ENCODE results near the gene SLC19A2. TPM values are rescaled to one million over a fixed set of nuclear protein-coding genes. Genes with fewer than 3 reads are reported as not detected.

SLC19A2 gene
- polyA plus RNA-seq, 1 of the 3 experiments (the other 2 are of a cell fraction): 3.4 TPM

DNA sequence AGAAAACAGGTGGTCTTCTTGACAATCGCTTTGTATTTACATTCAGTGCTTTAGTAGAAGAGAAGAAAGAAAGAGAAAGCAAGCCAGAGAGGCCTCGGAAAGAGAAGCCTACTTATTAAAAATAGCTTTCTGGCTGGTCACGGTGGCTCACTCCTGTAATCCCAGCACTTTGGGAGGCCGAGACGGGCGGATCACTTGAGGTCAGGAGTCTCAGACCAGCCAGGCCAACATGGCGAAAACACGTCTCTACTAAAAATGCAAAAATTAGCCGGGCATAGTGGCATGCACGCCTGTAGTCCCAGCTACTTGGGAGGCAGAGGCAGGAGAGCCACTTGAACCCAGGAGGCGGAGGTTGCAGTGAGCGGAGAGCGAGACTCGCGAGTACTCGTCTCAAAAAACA, 1.8 kb upstream of the SLC19A2 start:
- TF ChIP-seq, protein P1, sequence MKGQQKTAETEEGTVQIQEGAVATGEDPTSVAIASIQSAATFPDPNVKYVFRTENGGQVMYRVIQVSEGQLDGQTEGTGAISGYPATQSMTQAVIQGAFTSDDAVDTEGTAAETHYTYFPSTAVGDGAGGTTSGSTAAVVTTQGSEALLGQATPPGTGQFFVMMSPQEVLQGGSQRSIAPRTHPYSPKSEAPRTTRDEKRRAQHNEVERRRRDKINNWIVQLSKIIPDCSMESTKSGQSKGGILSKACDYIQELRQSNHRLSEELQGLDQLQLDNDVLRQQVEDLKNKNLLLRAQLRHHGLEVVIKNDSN (IDR thresholded peaks at IDR 0.05; ENCODE audit: borderline replicate concordance, low read depth): no peak
- TF ChIP-seq, protein P2, sequence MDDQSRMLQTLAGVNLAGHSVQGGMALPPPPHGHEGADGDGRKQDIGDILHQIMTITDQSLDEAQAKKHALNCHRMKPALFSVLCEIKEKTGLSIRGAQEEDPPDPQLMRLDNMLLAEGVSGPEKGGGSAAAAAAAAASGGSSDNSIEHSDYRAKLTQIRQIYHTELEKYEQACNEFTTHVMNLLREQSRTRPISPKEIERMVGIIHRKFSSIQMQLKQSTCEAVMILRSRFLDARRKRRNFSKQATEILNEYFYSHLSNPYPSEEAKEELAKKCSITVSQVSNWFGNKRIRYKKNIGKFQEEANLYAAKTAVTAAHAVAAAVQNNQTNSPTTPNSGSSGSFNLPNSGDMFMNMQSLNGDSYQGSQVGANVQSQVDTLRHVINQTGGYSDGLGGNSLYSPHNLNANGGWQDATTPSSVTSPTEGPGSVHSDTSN (IDR thresholded peaks at IDR 0.05): no peak
- TF ChIP-seq GABPA (IDR thresholded peaks at IDR 0.05; ENCODE audit: low read depth): no peak
- TF ChIP-seq CHD2 (IDR thresholded peaks at IDR 0.05; ENCODE audit: low read length, partially characterized antibody): no peak
- TF ChIP-seq POLR2AphosphoS5 (IDR thresholded peaks at IDR 0.05; ENCODE audit: low read depth, low read length): no peak
- no peak for TF ChIP-seq NFIC (IDR thresholded peaks at IDR 0.05; ENCODE audit: borderline replicate concordance)
- no peak for TF ChIP-seq FOXM1 (IDR thresholded peaks at IDR 0.05; ENCODE audit: low read depth)
- TF ChIP-seq FOSL2 (IDR thresholded peaks at IDR 0.05; ENCODE audit: borderline replicate concordance, low read depth): no peak
- no peaks in the 10 kb centered on the region for H3K9me3 ChIP-seq
- no peaks in the 10 kb centered on the region for H3K27me3 ChIP-seq (ENCODE audit: insufficient read depth)
- H3F3A ChIP-seq (replicated peaks; ENCODE audit: insufficient read depth): peaks cover 14% of the 10 kb centered on the region
- 97% methylated on average over 16 of the region's 16 CpGs for WGBS (ENCODE audit: low lambda C conversion rate)
- H4K20me1 ChIP-seq (ENCODE audit: insufficient read depth): no peaks in the 10 kb centered on the region
- ChIA-PET CTCF (no interaction called here), POLR2A (no interaction called here)
- peaks cover 25% of the 10 kb centered on the region; the same call in 1 of the 2 replicates for H3K79me2 ChIP-seq (ENCODE audit: insufficient read depth)
- no peaks in the 10 kb centered on the region for H3K36me3 ChIP-seq (replicated peaks in 1 of 2; ENCODE audit: control insufficient read depth in 1 of 2, insufficient read depth in 2 of 2, low read length in 1 of 2)
- H3K9me2 ChIP-seq: no peaks in the 10 kb centered on the region
- peaks cover 10 to 31% of the 10 kb centered on the region in 2 experiments for H3K4me1 ChIP-seq (ENCODE audit: control insufficient read depth in 1 of 2, insufficient read depth in 2 of 2, low read depth in 1 of 2, low read length in 1 of 2)
- DNase-seq: no peak
- peak overlapping the region; percentile 92; the same call in 1 of the 2 replicates for H3K4me2 ChIP-seq
- no peak overlapping the region for H3K4me3 ChIP-seq (ENCODE audit: low read depth in 2 of 2, low read length in 1 of 2)
- no peak overlapping the region for H2AFZ ChIP-seq (ENCODE audit: low read depth)
- H3K27ac ChIP-seq (ENCODE audit: low read depth in 2 of 2, low read length in 1 of 2): no peak overlapping the region
- no peak overlapping the region for H3K9ac ChIP-seq

DNA sequence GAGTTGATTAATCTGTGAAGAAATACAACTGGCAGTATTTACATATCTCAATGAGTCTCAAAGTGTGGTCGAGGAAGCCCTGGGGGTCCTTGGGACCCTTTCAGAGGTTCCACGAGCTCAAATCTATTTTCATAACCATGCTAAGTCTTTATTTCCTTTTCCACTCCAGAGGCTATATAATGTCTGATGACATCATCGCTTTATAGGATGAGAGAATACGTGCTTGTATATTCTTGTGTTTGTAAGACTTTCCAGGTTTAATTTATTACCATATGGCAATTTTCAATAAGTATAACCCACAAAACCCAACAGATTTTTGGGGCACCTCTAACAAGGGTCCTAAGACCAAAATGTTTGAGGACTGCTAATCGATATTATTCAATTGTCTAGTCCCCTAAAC, 1.4 kb upstream of the SLC19A2 start:
- Histone ChIP-seq H3K27ac (ENCODE audit: low read depth in 2 of 2, low read length in 1 of 2) (peak overlapping the region; percentile 92 to 96), H2AFZ (ENCODE audit: low read depth) (peak overlapping the region; percentile 91), H3K27me3 (ENCODE audit: insufficient read depth) (no peaks in the 10 kb centered on the region), H3F3A (replicated peaks; ENCODE audit: insufficient read depth) (peaks cover 14% of the 10 kb centered on the region), H3K36me3 (replicated peaks in 1 of 2; ENCODE audit: control insufficient read depth in 1 of 2, insufficient read depth in 2 of 2, low read length in 1 of 2) (no peaks in the 10 kb centered on the region), H3K9me3 (no peaks in the 10 kb centered on the region), H3K4me3 (ENCODE audit: low read depth in 2 of 2, low read length in 1 of 2) (no peak overlapping the region), H4K20me1 (ENCODE audit: insufficient read depth) (no peaks in the 10 kb centered on the region), H3K9ac (peak overlapping the region; percentile 86; the same call in 1 of the 2 replicates), H3K4me1 (ENCODE audit: control insufficient read depth in 1 of 2, insufficient read depth in 2 of 2, low read depth in 1 of 2, low read length in 1 of 2) (peaks cover 10 to 31% of the 10 kb centered on the region in 2 experiments), H3K79me2 (ENCODE audit: insufficient read depth) (peaks cover 29% of the 10 kb centered on the region; the same call in 1 of the 2 replicates), H3K9me2 (no peaks in the 10 kb centered on the region), H3K4me2 (peak overlapping the region; percentile 92)
- ChIA-PET POLR2A (interaction anchor here (0.7 kb wide), 1 partner anchor 1044 kb away, joined by 3 read pairs; no protein-coding TSS in a partner anchor), CTCF (interaction anchor here (1.3 kb wide), 1 partner anchor 22 kb away, joined by 4 read pairs; no protein-coding TSS in a partner anchor)
- no peak for DNase-seq
- 92% methylated on average over 5 of the region's 5 CpGs for WGBS (ENCODE audit: low lambda C conversion rate)
- TF ChIP-seq, protein P1 (IDR thresholded peaks at IDR 0.05; ENCODE audit: borderline replicate concordance, low read depth): no peak
- TF ChIP-seq CHD2 (IDR thresholded peaks at IDR 0.05; ENCODE audit: low read length, partially characterized antibody) (no peak), SMC3 (IDR thresholded peaks at IDR 0.05; ENCODE audit: low read depth, low read length) (no peak), RCOR1 (IDR thresholded peaks at IDR 0.05; ENCODE audit: low read length) (no peak), GABPA (IDR thresholded peaks at IDR 0.05; ENCODE audit: low read depth) (no peak), JUND (IDR thresholded peaks at IDR 0.05) (no peak), GATA2 (CRISPR knock-in tag; IDR thresholded peaks at IDR 0.05) (no peak), FOXJ3 (CRISPR knock-in tag; IDR thresholded peaks at IDR 0.05) (no peak), RXRA (IDR thresholded peaks at IDR 0.05; ENCODE audit: borderline replicate concordance, low read depth) (no peak), TCF12 (IDR thresholded peaks at IDR 0.05) (no peak), EP300 (IDR thresholded peaks at IDR 0.05; ENCODE audit: borderline replicate concordance in 1 of 2, low read depth in 1 of 2, low read length in 1 of 2) (no peak), NFIC (IDR thresholded peaks at IDR 0.05; ENCODE audit: borderline replicate concordance) (no peak)
- TF ChIP-seq, protein P2 (IDR thresholded peaks at IDR 0.05): no peak
- TF ChIP-seq, protein P3, sequence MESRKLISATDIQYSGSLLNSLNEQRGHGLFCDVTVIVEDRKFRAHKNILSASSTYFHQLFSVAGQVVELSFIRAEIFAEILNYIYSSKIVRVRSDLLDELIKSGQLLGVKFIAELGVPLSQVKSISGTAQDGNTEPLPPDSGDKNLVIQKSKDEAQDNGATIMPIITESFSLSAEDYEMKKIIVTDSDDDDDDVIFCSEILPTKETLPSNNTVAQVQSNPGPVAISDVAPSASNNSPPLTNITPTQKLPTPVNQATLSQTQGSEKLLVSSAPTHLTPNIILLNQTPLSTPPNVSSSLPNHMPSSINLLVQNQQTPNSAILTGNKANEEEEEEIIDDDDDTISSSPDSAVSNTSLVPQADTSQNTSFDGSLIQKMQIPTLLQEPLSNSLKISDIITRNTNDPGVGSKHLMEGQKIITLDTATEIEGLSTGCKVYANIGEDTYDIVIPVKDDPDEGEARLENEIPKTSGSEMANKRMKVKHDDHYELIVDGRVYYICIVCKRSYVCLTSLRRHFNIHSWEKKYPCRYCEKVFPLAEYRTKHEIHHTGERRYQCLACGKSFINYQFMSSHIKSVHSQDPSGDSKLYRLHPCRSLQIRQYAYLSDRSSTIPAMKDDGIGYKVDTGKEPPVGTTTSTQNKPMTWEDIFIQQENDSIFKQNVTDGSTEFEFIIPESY (IDR thresholded peaks at IDR 0.05; ENCODE audit: borderline replicate concordance, low read depth): no peak
- TF ChIP-seq, protein P4, sequence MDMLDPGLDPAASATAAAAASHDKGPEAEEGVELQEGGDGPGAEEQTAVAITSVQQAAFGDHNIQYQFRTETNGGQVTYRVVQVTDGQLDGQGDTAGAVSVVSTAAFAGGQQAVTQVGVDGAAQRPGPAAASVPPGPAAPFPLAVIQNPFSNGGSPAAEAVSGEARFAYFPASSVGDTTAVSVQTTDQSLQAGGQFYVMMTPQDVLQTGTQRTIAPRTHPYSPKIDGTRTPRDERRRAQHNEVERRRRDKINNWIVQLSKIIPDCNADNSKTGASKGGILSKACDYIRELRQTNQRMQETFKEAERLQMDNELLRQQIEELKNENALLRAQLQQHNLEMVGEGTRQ (IDR thresholded peaks at IDR 0.05; ENCODE audit: borderline replicate concordance, low read depth, low read length): no peak

Data from SK-N-SH (cell line).